NCI-H345 (cell line): ENCODE measurements around the gene B3GLCT.

Experiments used
- DNase-seq: peaks from one replicate; lab custom pipeline; 2025; lab: John Stamatoyannopoulos, UW

The B3GLCT gene

GRCh38 chr13:31223640-31224039 lies 23.9 kb downstream of the B3GLCT start:
- DNase-seq: no peak

- no peak for DNase-seq
These were observed 24.4 kb downstream of the B3GLCT start for GRCh38 chr13:31224174-31224669.

- DNase-seq: no peak
These were observed 25.3 kb downstream of the B3GLCT start for GRCh38 chr13:31224963-31225559.

GRCh38 chr13:31225998-31226675 lies 26.4 kb downstream of the B3GLCT start:
- DNase-seq: no peak

- no peak for DNase-seq
These were observed 27.3 kb downstream of the B3GLCT start for GRCh38 chr13:31227063-31227462.

GRCh38 chr13:31227870-31228269 lies 28.1 kb downstream of the B3GLCT start:
- no peak for DNase-seq

- DNase-seq: no peak
These were observed 35.0 kb downstream of the B3GLCT start for GRCh38 chr13:31234729-31235128.

GRCh38 chr13:31236211-31236786 lies 36.5 kb downstream of the B3GLCT start:
- peak; percentile 27 for DNase-seq

GRCh38 chr13:31240921-31241320 lies 41.1 kb downstream of the B3GLCT start:
- no peak for DNase-seq

GRCh38 chr13:31242367-31242766 lies 42.6 kb downstream of the B3GLCT start:
- DNase-seq: no peak

- DNase-seq: no peak
These were observed 43.1 kb downstream of the B3GLCT start for GRCh38 chr13:31242916-31243315.

- no peak for DNase-seq
These were observed 46.0 kb downstream of the B3GLCT start for GRCh38 chr13:31245598-31246373.

GRCh38 chr13:31246918-31247317 lies 47.1 kb downstream of the B3GLCT start:
- no peak for DNase-seq

GRCh38 chr13:31248361-31248760 lies 48.6 kb downstream of the B3GLCT start:
- no peak for DNase-seq

GRCh38 chr13:31248965-31249539 lies 49.3 kb downstream of the B3GLCT start:
- no peak for DNase-seq

- DNase-seq: no peak
These were observed 50.7 kb downstream of the B3GLCT start for GRCh38 chr13:31250435-31250834.

GRCh38 chr13:31261241-31261640 lies 61.5 kb downstream of the B3GLCT start:
- DNase-seq: no peak

- no peak for DNase-seq
These were observed 63.6 kb downstream of the B3GLCT start for GRCh38 chr13:31263346-31263745.

GRCh38 chr13:31264151-31264550 lies 64.4 kb downstream of the B3GLCT start:
- DNase-seq: no peak

- DNase-seq: peak; percentile 3
These were observed 67.5 kb downstream of the B3GLCT start for GRCh38 chr13:31267126-31267784.

GRCh38 chr13:31274390-31274789 lies 74.6 kb downstream of the B3GLCT start:
- no peak for DNase-seq

- DNase-seq: no peak
These were observed 76.6 kb downstream of the B3GLCT start for GRCh38 chr13:31276421-31276820.
